H1 (cell line): ENCODE measurements around the gene ICAM5. TPM values are rescaled to one million over a fixed set of nuclear protein-coding genes. Genes with fewer than 3 reads are reported as not detected.

ENCODE experiments used
- CTCF ChIA-PET: fragments of 300-600 bp; sonication (Branson Sonifier 250); formaldehyde crosslinking; loops from one replicate; lab custom pipeline; 2021; ENCODE audit not compliant: partially characterized antibody; lab: Charles Lee
- POLR2A ChIA-PET: fragments of 300-600 bp; sonication (Branson Sonifier 250); formaldehyde crosslinking; loops from one replicate; lab custom pipeline; 2021; ENCODE audit warnings: inconsistent platforms; ENCODE audit not compliant: partially characterized antibody; lab: Charles Lee
- DNase-seq, 2 experiments: peaks; one replicate each; pipeline versions ENCODE4 v3.0.0 to v3.0.0-alpha.2; 2010 to 2022; ENCODE audit warnings: low spot score in 2 of 2, low read depth in 1 of 2, mixed read lengths in 1 of 2
- FAIRE-seq: peaks from 2 replicates; lab custom pipeline; 2011; peaks lifted over from hg19 to GRCh38; lab: Jason Lieb, UNC
- H2AFZ ChIP-seq: 2 replicates; pipeline ENCODE4 v1.8.1; 2012; ENCODE audit warnings: low read length, inconsistent platforms
- H2AK5ac ChIP-seq: 2 replicates; pipeline ENCODE4 v1.6.1; 2013; ENCODE audit warnings: low read depth, low read length
- H2BK120ac ChIP-seq: replicated peaks from 2 replicates; pipeline ENCODE3; 2013; ENCODE audit warnings: low read depth, low read length, inconsistent platforms
- H2BK12ac ChIP-seq: 2 replicates; pipeline ENCODE4 v1.6.1; 2013; ENCODE audit warnings: low read depth, low read length
- H2BK15ac ChIP-seq: 2 replicates; pipeline ENCODE4 v1.6.1; 2013; ENCODE audit warnings: low read length
- H2BK20ac ChIP-seq: 2 replicates; pipeline ENCODE4 v1.6.1; 2013; ENCODE audit warnings: low read length
- H2BK5ac ChIP-seq: 2 replicates; pipeline ENCODE4 v1.6.1; 2013; ENCODE audit warnings: low read depth, low read length
- H3K14ac ChIP-seq: 2 replicates; pipeline ENCODE4 v1.6.1; 2013; ENCODE audit warnings: inconsistent platforms; ENCODE audit not compliant: insufficient read length
- H3K18ac ChIP-seq: 2 replicates; pipeline ENCODE4 v1.6.1; 2013; ENCODE audit warnings: low read length; ENCODE audit errors: extremely low read depth
- H3K23ac ChIP-seq: 2 replicates; pipeline ENCODE4 v1.6.1; 2013; ENCODE audit warnings: inconsistent platforms; ENCODE audit not compliant: insufficient read length
- H3K23me2 ChIP-seq: 2 replicates; pipeline ENCODE4 v1.6.1; 2013; ENCODE audit warnings: low read depth, low read length
- H3K27ac ChIP-seq: 2 replicates; pipeline ENCODE4 v1.6.1; 2011; ENCODE audit warnings: low read depth, low read length, inconsistent platforms
- H3K27me3 ChIP-seq, 4 experiments: replicated peaks in 1 of 4; 1 replicate in 1 of 4; 2 replicates in 3 of 4; pipeline versions ENCODE4 v1.6.1 to v1.8.1; 2011 to 2013; ENCODE audit warnings: low read length in 3 of 4, mild to moderate bottlenecking in 3 of 4, inconsistent platforms in 2 of 4, mixed read lengths in 2 of 4, moderate library complexity in 1 of 4; ENCODE audit not compliant: control insufficient read depth in 3 of 4, insufficient read depth in 3 of 4; ENCODE audit errors: extremely low read depth in 1 of 4
- H3K36me3 ChIP-seq, 4 experiments: 2 replicates each; pipeline versions ENCODE4 v1.6.1 to v1.8.1; 2011 to 2013; ENCODE audit warnings: mild to moderate bottlenecking in 4 of 4, low read length in 3 of 4, moderate library complexity in 2 of 4, control low read depth in 1 of 4, inconsistent platforms in 1 of 4; ENCODE audit not compliant: insufficient read depth in 4 of 4, control insufficient read depth in 2 of 4
- H3K4ac ChIP-seq: replicated peaks from 2 replicates; pipeline ENCODE3; 2013; ENCODE audit warnings: low read length, low read depth, mixed read lengths, inconsistent platforms; ENCODE audit not compliant: insufficient read length
- H3K4me1 ChIP-seq, 4 experiments: replicated peaks in 1 of 4; 1 replicate in 1 of 4; 2 replicates in 3 of 4; pipeline versions ENCODE4 v1.6.1 to v1.8.1; 2011 to 2013; ENCODE audit warnings: low read length in 3 of 4, inconsistent platforms in 2 of 4, mixed read lengths in 1 of 4; ENCODE audit not compliant: insufficient read depth in 4 of 4, control insufficient read depth in 3 of 4
- H3K4me2 ChIP-seq, 2 experiments: 2 replicates each; pipeline versions ENCODE4 v1.6.1 to v1.8.1; 2011 to 2013; ENCODE audit warnings: low read depth in 2 of 2, low read length in 2 of 2, control low read depth in 1 of 2, inconsistent platforms in 1 of 2, mild to moderate bottlenecking in 1 of 2; ENCODE audit not compliant: insufficient read depth in 1 of 2
- H3K4me3 ChIP-seq, 4 experiments: fragments of 200-600, 300-600 bp in 1 of 4; sonication (generic), shearing (Covaris generic), sonication (Bioruptor Twin) in 1 of 4; 2 replicates each; pipeline versions ENCODE4 v1.5.1 to v1.8.1; 2011 to 2016; ENCODE audit warnings: low read length in 4 of 4, low read depth in 3 of 4, control low read depth in 2 of 4, inconsistent platforms in 2 of 4, mild to moderate bottlenecking in 2 of 4, mixed read lengths in 1 of 4, moderate library complexity in 1 of 4; ENCODE audit not compliant: insufficient read depth in 2 of 4; ENCODE audit errors: extremely low read depth in 1 of 4
- H3K56ac ChIP-seq: replicated peaks from 2 replicates; pipeline ENCODE3; 2013; ENCODE audit warnings: low read depth, mild to moderate bottlenecking, mixed read lengths, low read length, inconsistent platforms; ENCODE audit not compliant: insufficient read length
- H3K79me1 ChIP-seq: 2 replicates; pipeline ENCODE4 v1.6.1; 2013; ENCODE audit warnings: low read depth, low read length, control low read depth
- H3K79me2 ChIP-seq, 2 experiments: 2 replicates each; pipeline versions ENCODE4 v1.6.1 to v1.8.1; 2012 to 2013; ENCODE audit warnings: low read length in 2 of 2, mild to moderate bottlenecking in 2 of 2, inconsistent platforms in 1 of 2; ENCODE audit not compliant: insufficient read depth in 2 of 2, control insufficient read depth in 1 of 2
- H3K9ac ChIP-seq, 4 experiments: replicated peaks in 1 of 4; 1 replicate in 1 of 4; 2 replicates in 3 of 4; pipeline versions ENCODE4 v1.6.1 to v1.8.1; 2011 to 2013; ENCODE audit warnings: low read depth in 3 of 4, low read length in 3 of 4, control low read depth in 2 of 4, mild to moderate bottlenecking in 2 of 4, moderate library complexity in 2 of 4, inconsistent platforms in 1 of 4; ENCODE audit errors: extremely low read depth in 1 of 4
- H3K9me3 ChIP-seq, 2 experiments: 2 replicates each; pipeline versions ENCODE4 v1.6.1 to v1.8.1; 2012 to 2013; ENCODE audit warnings: mild to moderate bottlenecking in 2 of 2, moderate library complexity in 2 of 2, control low read depth in 1 of 2, inconsistent platforms in 1 of 2, low read depth in 1 of 2, low read length in 1 of 2, mixed read lengths in 1 of 2; ENCODE audit not compliant: insufficient read depth in 2 of 2
- H4K20me1 ChIP-seq, 2 experiments: replicated peaks in 1 of 2; 2 replicates each; pipeline versions ENCODE3 to v1.8.1; 2011 to 2013; ENCODE audit warnings: inconsistent platforms in 2 of 2, low read length in 2 of 2, mild to moderate bottlenecking in 1 of 2; ENCODE audit not compliant: insufficient read depth in 2 of 2, control insufficient read depth in 1 of 2
- H4K5ac ChIP-seq: 2 replicates; pipeline ENCODE4 v1.6.1; 2013; ENCODE audit warnings: low read length, low read depth, mixed read lengths, inconsistent platforms; ENCODE audit not compliant: insufficient read length
- H4K8ac ChIP-seq: 2 replicates; pipeline ENCODE4 v1.8.0; 2013; ENCODE audit warnings: mild to moderate bottlenecking, moderate library complexity, low read length, inconsistent platforms; ENCODE audit not compliant: insufficient read depth; ENCODE audit errors: extremely low read depth
- H4K91ac ChIP-seq: replicated peaks from 2 replicates; pipeline ENCODE3; 2013; ENCODE audit warnings: low read length, mixed read lengths, inconsistent platforms; ENCODE audit not compliant: insufficient read length
- ATF3 ChIP-seq: IDR thresholded peaks from 2 replicates; pipeline ENCODE4 v1.6.1; 2011; ENCODE audit warnings: low read depth, mild to moderate bottlenecking, low read length; ENCODE audit not compliant: insufficient read depth
- CTBP2 ChIP-seq: IDR thresholded peaks from 2 replicates; pipeline ENCODE4 v1.7.0; 2011; ENCODE audit warnings: borderline replicate concordance, mild to moderate bottlenecking, moderate library complexity, mixed read lengths, low read length; ENCODE audit not compliant: insufficient read depth, insufficient read length
- EP300 ChIP-seq, 2 experiments: IDR thresholded peaks; 1 replicate in 1 of 2; 2 replicates in 1 of 2; pipeline ENCODE4 v1.6.1; 2011 to 2012; ENCODE audit warnings: low read depth in 2 of 2, low read length in 2 of 2, mild to moderate bottlenecking in 2 of 2, borderline replicate concordance in 1 of 2, inconsistent platforms in 1 of 2, moderate library complexity in 1 of 2
- HDAC6 ChIP-seq: IDR thresholded peaks from one replicate; pipeline ENCODE4 v1.7.1; 2012; ENCODE audit warnings: low read depth, mild to moderate bottlenecking, inconsistent platforms, low read length, moderate library complexity
- JUND ChIP-seq: IDR thresholded peaks from 2 replicates; pipeline ENCODE4 v1.6.1; 2011; ENCODE audit warnings: mild to moderate bottlenecking, improper control_type of control experiment, low read length
- KDM1A ChIP-seq: fragments of 200-600, 300-600 bp; sonication (generic); IDR thresholded peaks from 2 replicates; pipeline ENCODE4 v1.7.1; 2016; ENCODE audit warnings: mild to moderate bottlenecking, low read length, borderline replicate concordance
- KDM4A ChIP-seq: IDR thresholded peaks from one replicate; pipeline ENCODE4 v1.7.1; 2012; ENCODE audit warnings: low read depth, mild to moderate bottlenecking, moderate library complexity, low read length, inconsistent platforms; ENCODE audit not compliant: severe bottlenecking
- TCF12 ChIP-seq: IDR thresholded peaks from 2 replicates; pipeline ENCODE4 v1.6.1; 2011; ENCODE audit warnings: low read depth, mild to moderate bottlenecking, low read length
- YY1 ChIP-seq: IDR thresholded peaks from 2 replicates; pipeline ENCODE4 v1.6.1; 2011; ENCODE audit warnings: low read depth, mild to moderate bottlenecking, low read length
- WGBS, 2 experiments: shearing (Covaris generic) in 1 of 2; methylation state at CpG; one replicate each; pipeline versions ENCODE4 v1.1.6 to v1.1.7; 2013 to 2015; ENCODE audit warnings: low lambda C conversion rate in 2 of 2, mixed read lengths in 2 of 2, inconsistent platforms in 1 of 2, low coverage in 1 of 2, missing lambda C conversion rate in 1 of 2; ENCODE audit not compliant: insufficient replicate concordance in 2 of 2, insufficient coverage in 1 of 2, insufficient read length in 1 of 2; ENCODE audit errors: extremely low coverage in 1 of 2, missing lambda C conversion rate in 1 of 2; 5-methylcytosine and 5-hydroxymethylcytosine counted together
- long read RNA-seq, 2 experiments: library from RNA in 1 of 2; library from capped mRNA in 1 of 2; stranded (forward); transcript quantifications; one replicate each; pipeline ENCODE4 v2.0.0, GENCODE V29; 2021; ENCODE audit warnings: inconsistent platforms in 1 of 2
- polyA minus RNA-seq, 3 experiments: library from RNA; depleted of rRNA, polyadenylated mRNA; stranded (reverse); fragments of >200 nt; gene quantifications; 1 replicate in 2 of 3; 2 replicates in 1 of 3; pipeline ENCODE4 v1.2.3, GENCODE V29; 2011
- polyA plus RNA-seq, 7 experiments: library from polyadenylated mRNA; depleted of rRNA in 3 of 7; stranded (reverse) in 5 of 7; unstranded in 2 of 7; fragments of >200 nt in 5 of 7; fragments of 200-250 nt in 2 of 7; gene quantifications; 1 replicate in 5 of 7; 2 replicates in 1 of 7; 4 replicates in 1 of 7; pipeline versions ENCODE4 v1.2.1 to v1.2.3, GENCODE V29; 2011 to 2013; ENCODE audit warnings: missing spikeins in 2 of 7, mixed read lengths in 2 of 7
- total RNA-seq: library from RNA; stranded (reverse); fragmentation: NEBNext Ultra II Directional; extraction: Animal tissue kit (Norgen Biotek cat#: 25700); gene quantifications from 2 replicates; pipeline ENCODE4 v1.2.1, GENCODE V29; 2021

Gene ICAM5
- total RNA-seq (1.9 and 4.8 TPM in 2 replicates), polyA plus RNA-seq (2011; rRNA removed) (3.9 and 9.0 TPM in 2 replicates), polyA minus RNA-seq (2011; rRNA and poly(A)+ RNA removed) (0.32 and 0.79 TPM in 2 replicates)
- 5.9 TPM for polyA plus RNA-seq (2011; cell fraction: cytosol; rRNA removed)
- polyA plus RNA-seq (2011; cell fraction: nucleus; rRNA removed), result 58.0 TPM
- polyA plus RNA-seq (2012, experiment 1 of 2), result 1.2 to 5.4 TPM (median 4.4 TPM) in 4 replicates
- polyA plus RNA-seq (2012, experiment 2 of 2), result 1.0 TPM
- polyA plus RNA-seq (2013, experiment 1 of 2), result 2.9 TPM
- polyA plus RNA-seq (2013, experiment 2 of 2), result 1.9 TPM
- polyA minus RNA-seq (2011; cell fraction: cytosol; rRNA and poly(A)+ RNA removed), result 1.4 TPM
- polyA minus RNA-seq (2011; cell fraction: nucleus; rRNA and poly(A)+ RNA removed), result 7.0 TPM
- long read RNA-seq, experiment 1, result 0 reads
- long read RNA-seq, experiment 2, result 0 reads

- no peaks in the 10 kb centered on the region for H3K36me3 ChIP-seq
- H2AK5ac ChIP-seq, result no peak within 1 kb of the TSS
- H3K9me3 ChIP-seq, result no peaks in the 10 kb centered on the region
- FAIRE-seq (no peak), DNase-seq (no peak)
- no peaks in the 10 kb centered on the region for H3K79me1 ChIP-seq
- H4K91ac ChIP-seq, result no peak within 1 kb of the TSS
- no peak within 1 kb of the TSS for H3K27ac ChIP-seq
- no peak within 1 kb of the TSS for H4K5ac ChIP-seq
- no peak within 1 kb of the TSS for H3K4ac ChIP-seq
- peak within 1 kb of the TSS; percentile 97; the same call in 1 of the 2 replicates for H2BK15ac ChIP-seq
- H3K27me3 ChIP-seq, result peaks cover 56 to 80% (median 70%) of the 10 kb centered on the region in 4 experiments
- ChIA-PET POLR2A (interaction anchor here (0.7 to 3.4 kb wide), 17 partner anchors 9 to 112 kb away, joined by 3 to 15 read pairs (median 4); partner anchors contain the start of genes FDX2, ICAM1, MRPL4 and RAVER1), CTCF (interaction anchor here (0.8 to 11.6 kb wide), 15 partner anchors 9 to 114 kb away, joined by 3 to 94 read pairs (median 6); partner anchors contain the start of genes CDC37, ICAM1, RAVER1 and ZGLP1)
- H3K23ac ChIP-seq, result no peak within 1 kb of the TSS
- H3K23me2 ChIP-seq, result peaks cover 31% of the 10 kb centered on the region; the same call in 1 of the 2 replicates
- H3K4me2 ChIP-seq, result peak within 1 kb of the TSS; percentile 81 to 100
- peaks cover 0 to 22% of the 10 kb centered on the region in 2 experiments for H4K20me1 ChIP-seq
- WGBS, 2 experiments, result 2% methylated on average over 34 of the region's 45 CpGs; no CpG with 5 or more reads in 1 of the 2 experiments
- H3K9ac ChIP-seq, result peak within 1 kb of the TSS in 2 of 4 experiments; percentile 25 to 28; a peak in 1 of 7 replicates
- no peak within 1 kb of the TSS for H3K14ac ChIP-seq
- H3K4me1 ChIP-seq, result peaks cover 0 to 43% (median 22%) of the 10 kb centered on the region in 4 experiments; a peak in 6 of 7 replicates
- H2BK120ac ChIP-seq, result no peak within 1 kb of the TSS
- peak within 1 kb of the TSS; percentile 72 for H4K8ac ChIP-seq
- no peak within 1 kb of the TSS for H2BK20ac ChIP-seq
- H3K56ac ChIP-seq, result no peak within 1 kb of the TSS
- no peaks in the 10 kb centered on the region for H3K79me2 ChIP-seq
- H2BK12ac ChIP-seq, result peak within 1 kb of the TSS; percentile 72
- H3K4me3 ChIP-seq, result peak within 1 kb of the TSS; percentile 38 to 67 (median 60)
- peak within 1 kb of the TSS; percentile 71; the same call in 1 of the 2 replicates for H3K18ac ChIP-seq
- 0 out of 2 replicates have a peak within 1 kb of the TSS, but pooled peaks have one; percentile 12 for H2BK5ac ChIP-seq
- H2AFZ ChIP-seq, result peak within 1 kb of the TSS; percentile 54; the same call in 1 of the 2 replicates
- 0 out of 2 replicates have a peak, but pooled peaks have one; percentile 0 for TF ChIP-seq YY1
- peak; percentile 1 for TF ChIP-seq KDM4A
- TF ChIP-seq JUND, result no peak
- TF ChIP-seq TCF12, result no peak
- no peak for TF ChIP-seq HDAC6
- no peak for TF ChIP-seq EP300 (IDR thresholded peaks at IDR 0.05; ENCODE audit: borderline replicate concordance in 1 of 2, low read depth in 2 of 2, low read length in 2 of 2)
- TF ChIP-seq ATF3, result no peak
- no peak for TF ChIP-seq CTBP2
- no peak for TF ChIP-seq KDM1A
These were observed at the start of gene ICAM5 for GRCh38 chr19:10289836-10290356. ICAM5 (plus strand) TSS chr19:10289952; CDS start chr19:10290044, 92 bp downstream.
